ENCODE results near the gene PRSS27.
"Not testable (repeated sequence)": the region's sequence is repeated elsewhere in the genome, so short reads cannot be mapped to it uniquely, and the experiment has no call there.

PRSS27 gene

DNA sequence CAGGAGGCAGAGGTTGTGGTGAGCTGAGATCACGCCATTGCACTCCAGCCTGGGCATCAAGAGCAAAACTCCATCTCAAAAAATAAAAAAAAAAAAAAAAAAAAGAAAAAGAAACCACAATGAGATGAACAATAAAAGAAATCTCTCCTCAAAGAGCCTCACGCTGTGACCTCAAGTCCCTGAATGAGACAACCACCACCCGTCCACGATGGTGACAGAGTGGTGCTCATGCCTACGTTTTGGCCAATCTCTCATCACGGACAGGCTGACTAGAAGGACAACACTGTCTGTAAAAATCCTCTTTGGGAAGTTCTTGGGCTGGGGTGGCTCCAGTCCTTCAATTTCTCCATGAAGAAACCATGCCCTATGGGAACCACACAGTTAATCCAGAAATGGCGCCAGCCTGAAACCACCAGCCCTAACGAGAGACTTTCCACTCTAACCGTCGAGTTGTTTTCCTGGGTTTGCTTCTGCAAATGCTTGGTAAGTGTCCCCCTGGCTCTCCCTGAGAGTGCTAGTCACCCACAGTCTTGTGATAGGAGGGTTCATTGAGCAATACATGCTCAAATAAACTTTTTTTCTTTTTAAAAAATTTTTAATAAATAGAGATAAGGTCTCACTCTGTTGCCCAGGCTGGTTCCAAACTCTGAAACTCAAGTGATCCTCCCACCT lies 15.0 kb upstream of the PRSS27 start:
- Mint-ChIP-seq H3K36me3 (ENCODE audit: low read depth) (no peaks in the 10 kb centered on the region), H3K27ac (no peak overlapping the region), H3K9me3 (no peaks in the 10 kb centered on the region), H3K27me3 (ENCODE audit: low read depth, poor library complexity) (peaks cover 9% of the 10 kb centered on the region), H3K4me3 (no peak overlapping the region), H3K4me1 (peaks cover 30% of the 10 kb centered on the region)
- TF ChIP-seq, protein P1, sequence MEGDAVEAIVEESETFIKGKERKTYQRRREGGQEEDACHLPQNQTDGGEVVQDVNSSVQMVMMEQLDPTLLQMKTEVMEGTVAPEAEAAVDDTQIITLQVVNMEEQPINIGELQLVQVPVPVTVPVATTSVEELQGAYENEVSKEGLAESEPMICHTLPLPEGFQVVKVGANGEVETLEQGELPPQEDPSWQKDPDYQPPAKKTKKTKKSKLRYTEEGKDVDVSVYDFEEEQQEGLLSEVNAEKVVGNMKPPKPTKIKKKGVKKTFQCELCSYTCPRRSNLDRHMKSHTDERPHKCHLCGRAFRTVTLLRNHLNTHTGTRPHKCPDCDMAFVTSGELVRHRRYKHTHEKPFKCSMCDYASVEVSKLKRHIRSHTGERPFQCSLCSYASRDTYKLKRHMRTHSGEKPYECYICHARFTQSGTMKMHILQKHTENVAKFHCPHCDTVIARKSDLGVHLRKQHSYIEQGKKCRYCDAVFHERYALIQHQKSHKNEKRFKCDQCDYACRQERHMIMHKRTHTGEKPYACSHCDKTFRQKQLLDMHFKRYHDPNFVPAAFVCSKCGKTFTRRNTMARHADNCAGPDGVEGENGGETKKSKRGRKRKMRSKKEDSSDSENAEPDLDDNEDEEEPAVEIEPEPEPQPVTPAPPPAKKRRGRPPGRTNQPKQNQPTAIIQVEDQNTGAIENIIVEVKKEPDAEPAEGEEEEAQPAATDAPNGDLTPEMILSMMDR (IDR thresholded peaks at IDR 0.05), result no peak
- DNase-seq, result no peak

- Mint-ChIP-seq H3K27me3 (ENCODE audit: low read depth, poor library complexity) (peaks cover 21% of the 10 kb centered on the region), H3K27ac (no peak overlapping the region), H3K4me1 (no peaks in the 10 kb centered on the region), H3K4me3 (no peak overlapping the region), H3K9me3 (no peaks in the 10 kb centered on the region), H3K36me3 (ENCODE audit: low read depth) (no peaks in the 10 kb centered on the region)
- TF ChIP-seq, protein P1 (IDR thresholded peaks at IDR 0.05), result no peak
- DNase-seq, result no peak
Measured at GRCh38 chr16:2728034-2728433, 8.0 kb upstream of the PRSS27 start.

- Mint-ChIP-seq H3K36me3 (ENCODE audit: low read depth) (no peaks in the 10 kb centered on the region), H3K4me1 (no peaks in the 10 kb centered on the region), H3K27me3 (ENCODE audit: low read depth, poor library complexity) (peaks cover 27% of the 10 kb centered on the region)
Measured at GRCh38 chr16:2726923-2727322, 6.9 kb upstream of the PRSS27 start.

DNA sequence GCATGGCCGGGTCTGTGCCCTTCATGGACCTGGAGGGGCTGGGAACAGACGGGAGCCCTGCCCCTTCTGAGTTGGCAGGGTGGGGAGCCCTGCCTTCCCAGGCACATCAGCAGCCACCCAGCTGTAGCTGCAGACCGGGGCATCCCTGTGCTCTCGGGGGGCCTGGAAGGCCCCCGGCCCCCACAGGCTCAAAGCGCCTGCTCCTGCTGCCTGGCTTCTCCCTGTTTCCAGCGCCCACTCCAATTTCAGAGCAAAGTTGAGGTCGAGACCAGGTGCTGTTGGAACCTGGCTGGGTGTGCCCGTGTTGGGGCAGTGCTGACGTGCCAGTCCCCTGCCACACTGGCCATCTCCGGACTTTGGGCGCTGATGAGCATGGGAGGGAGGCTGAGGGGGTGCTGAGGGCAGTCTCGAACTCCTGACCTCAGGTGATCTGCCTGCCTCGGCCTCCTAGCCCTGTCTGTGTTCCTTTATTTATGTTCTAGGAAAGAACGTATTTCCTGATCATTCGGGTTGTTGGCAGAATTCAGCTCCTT lies 4.9 kb upstream of the PRSS27 start:
- no peak for DNase-seq
- TF ChIP-seq, protein P1 (IDR thresholded peaks at IDR 0.05), result no peak
- Mint-ChIP-seq H3K27me3 (ENCODE audit: low read depth, poor library complexity) (peaks cover 19% of the 10 kb centered on the region), H3K4me3 (no peak overlapping the region), H3K27ac (no peak overlapping the region), H3K36me3 (ENCODE audit: low read depth) (no peaks in the 10 kb centered on the region), H3K4me1 (no peaks in the 10 kb centered on the region), H3K9me3 (no peaks in the 10 kb centered on the region)

More at GRCh38 chr16:2726923-2727322, 6.9 kb upstream of the PRSS27 start:
- Mint-ChIP-seq H3K27ac (no peak overlapping the region), H3K4me3 (no peak overlapping the region), H3K9me3 (no peaks in the 10 kb centered on the region)
- no peak for DNase-seq
- TF ChIP-seq, protein P1 (IDR thresholded peaks at IDR 0.05), result no peak

- Mint-ChIP-seq H3K9me3 (no peaks in the 10 kb centered on the region), H3K27me3 (ENCODE audit: low read depth, poor library complexity) (peaks cover 19% of the 10 kb centered on the region), H3K36me3 (ENCODE audit: low read depth) (no peaks in the 10 kb centered on the region), H3K4me3 (no peak overlapping the region), H3K4me1 (no peaks in the 10 kb centered on the region), H3K27ac (no peak overlapping the region)
- TF ChIP-seq, protein P1 (IDR thresholded peaks at IDR 0.05), result no peak
- DNase-seq, result no peak
Measured at GRCh38 chr16:2724088-2724676, 4.2 kb upstream of the PRSS27 start.

GRCh38 chr16:2721634-2722173 lies 1.7 kb upstream of the PRSS27 start:
- not testable (repeated sequence) for H3K36me3 Mint-ChIP-seq (ENCODE audit: low read depth); H3K9me3 Mint-ChIP-seq; H3K4me1 Mint-ChIP-seq; H3K27ac Mint-ChIP-seq; DNase-seq
- H3K27me3 Mint-ChIP-seq (ENCODE audit: low read depth, poor library complexity), result peaks cover 18% of the 10 kb centered on the region
- peak overlapping the region; percentile 74 for H3K4me3 Mint-ChIP-seq
